Fibroblast of skin of right biceps (primary cell): Measurements from ENCODE around the gene PRDM10.

Experiments
- DNase-seq: peaks from one replicate; pipeline ENCODE4 v3.0.0-alpha.2; 2013

PRDM10 gene

DNA sequence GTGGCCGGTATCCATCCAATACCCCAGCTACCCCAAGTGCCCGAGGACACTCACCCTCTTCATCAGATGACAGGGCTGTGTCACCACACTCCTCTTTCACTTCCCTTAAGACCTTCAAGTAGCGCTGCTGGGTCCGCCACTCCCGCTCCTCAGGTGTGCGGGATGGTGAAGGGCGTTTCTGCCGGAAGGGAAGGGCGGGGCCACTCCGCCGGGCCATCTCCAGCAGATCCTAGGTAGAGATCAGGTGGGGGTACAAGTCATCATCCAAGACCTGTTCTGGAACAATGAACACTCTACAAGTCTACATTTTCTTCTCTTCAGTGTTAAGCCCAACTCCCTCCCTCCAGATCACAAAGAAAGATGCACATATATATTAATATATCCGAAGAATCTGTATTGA lies 117.3 kb downstream of the PRDM10 start:
- no peak for DNase-seq

DNA sequence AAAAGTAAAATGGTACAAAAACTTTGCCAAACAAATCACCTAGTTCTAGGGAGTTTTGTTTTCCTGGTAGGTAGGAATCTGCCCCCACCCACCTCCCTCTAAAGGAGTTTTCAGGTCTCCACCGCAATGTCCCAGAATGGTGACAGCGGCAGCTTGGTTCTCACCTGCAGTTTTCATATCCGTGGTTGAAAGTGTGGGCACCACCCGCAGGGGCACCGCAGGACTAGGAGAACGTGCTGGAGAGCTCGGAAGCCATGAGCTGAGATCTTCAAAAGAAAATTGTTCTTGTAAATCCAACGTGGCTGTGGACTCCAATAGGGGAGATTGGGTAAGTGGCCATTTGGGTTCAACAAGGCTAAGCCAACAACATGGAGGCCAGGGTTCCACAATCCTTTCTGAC lies 118.1 kb downstream of the PRDM10 start:
- no peak for DNase-seq

DNA sequence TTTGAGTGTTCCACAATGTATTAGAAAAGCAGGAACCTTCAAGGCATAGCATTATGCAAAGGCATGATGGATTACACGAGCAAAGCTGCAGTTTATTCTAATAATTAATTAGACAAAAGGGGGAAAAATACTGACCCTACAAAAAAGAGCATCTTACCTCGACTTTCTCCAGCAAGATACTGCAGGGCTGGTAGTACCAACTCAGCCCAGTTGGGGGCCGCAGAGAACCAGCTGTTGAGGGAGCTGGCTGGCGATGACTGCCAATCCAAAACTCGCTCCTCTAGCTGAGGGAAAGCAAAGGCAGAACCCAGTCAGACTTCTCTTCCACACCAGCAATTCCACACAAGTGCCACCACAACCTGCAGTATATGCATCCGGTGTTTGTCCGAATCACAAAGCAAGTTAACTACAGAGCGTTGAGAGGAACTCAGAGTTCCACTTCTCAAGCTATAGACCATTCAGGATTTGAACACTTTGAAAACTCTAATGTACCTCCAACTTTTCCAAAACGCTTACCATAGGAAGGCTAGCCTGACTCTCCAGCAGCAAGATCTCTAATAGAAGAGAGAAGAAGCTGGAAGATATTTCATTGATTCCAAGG lies 121.0 kb downstream of the PRDM10 start:
- DNase-seq = peak; percentile 24

GRCh38 chr11:129880311-129880710 lies 122.3 kb downstream of the PRDM10 start:
- no peak for DNase-seq

GRCh38 chr11:129871914-129872313 lies 130.7 kb downstream of the PRDM10 start:
- DNase-seq = no peak

GRCh38 chr11:129868626-129869025 lies 134.0 kb downstream of the PRDM10 start:
- peak; percentile 28 for DNase-seq

DNA sequence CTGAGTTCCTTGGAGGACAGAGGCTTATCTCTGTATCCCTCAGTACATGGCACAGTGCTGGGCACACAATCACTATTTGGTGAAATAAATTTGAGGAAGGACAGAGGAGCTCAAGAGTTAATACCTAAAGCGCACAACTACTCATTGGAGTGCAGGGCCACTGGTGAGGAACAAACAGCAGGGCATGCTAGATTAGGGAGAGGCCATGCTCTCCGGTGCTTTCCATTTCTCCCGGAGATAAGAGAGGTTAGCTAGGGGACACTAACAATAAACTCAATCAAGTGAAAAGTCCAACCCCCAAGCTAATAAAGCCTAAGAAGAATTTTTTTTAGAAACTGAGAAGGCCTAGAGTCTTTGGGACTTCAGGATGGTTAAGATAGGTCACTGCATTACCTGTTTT lies 136.3 kb downstream of the PRDM10 start:
- no peak for DNase-seq

DNA sequence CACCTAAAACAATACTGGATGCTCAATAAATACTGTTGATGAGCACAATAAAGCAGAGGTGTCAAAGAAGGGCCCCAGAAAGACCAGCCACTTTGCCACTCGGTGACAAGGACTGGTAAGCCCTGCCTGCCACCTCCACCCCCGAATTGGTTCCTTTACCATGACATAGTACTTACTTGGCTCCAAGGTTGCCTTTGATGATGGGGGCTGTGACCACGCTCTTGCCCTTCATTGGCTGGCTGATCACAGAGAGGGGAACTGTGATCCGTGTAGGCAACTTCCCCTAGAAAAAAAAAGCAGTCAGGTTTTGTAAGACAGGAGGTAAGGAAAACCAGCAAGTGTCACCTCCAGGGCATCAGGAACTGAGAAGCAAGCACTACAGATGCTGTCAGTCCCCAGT lies 136.9 kb downstream of the PRDM10 start:
- no peak for DNase-seq

DNA sequence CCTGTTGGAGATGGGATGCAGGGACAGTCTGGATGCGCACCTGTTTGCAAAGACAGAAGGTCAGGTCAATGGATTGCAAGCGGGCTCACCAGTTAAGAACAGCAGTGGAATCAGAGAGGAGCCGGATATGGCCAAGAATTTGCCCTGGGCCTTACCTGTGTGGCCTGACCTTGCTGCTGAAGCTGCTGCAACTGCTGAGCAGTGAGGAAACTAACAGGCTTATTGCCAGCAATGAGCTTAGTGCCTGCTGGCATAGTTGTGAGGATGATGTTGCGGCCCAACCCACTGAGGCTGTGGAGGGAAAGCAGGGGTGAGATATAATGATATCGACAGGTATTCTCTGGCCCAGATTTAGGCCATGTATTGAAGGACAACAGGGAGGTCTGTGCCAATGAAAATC lies 137.8 kb downstream of the PRDM10 start:
- no peak for DNase-seq

GRCh38 chr11:129861702-129862522 lies 140.7 kb downstream of the PRDM10 start:
- peak; percentile 96 for DNase-seq

DNA sequence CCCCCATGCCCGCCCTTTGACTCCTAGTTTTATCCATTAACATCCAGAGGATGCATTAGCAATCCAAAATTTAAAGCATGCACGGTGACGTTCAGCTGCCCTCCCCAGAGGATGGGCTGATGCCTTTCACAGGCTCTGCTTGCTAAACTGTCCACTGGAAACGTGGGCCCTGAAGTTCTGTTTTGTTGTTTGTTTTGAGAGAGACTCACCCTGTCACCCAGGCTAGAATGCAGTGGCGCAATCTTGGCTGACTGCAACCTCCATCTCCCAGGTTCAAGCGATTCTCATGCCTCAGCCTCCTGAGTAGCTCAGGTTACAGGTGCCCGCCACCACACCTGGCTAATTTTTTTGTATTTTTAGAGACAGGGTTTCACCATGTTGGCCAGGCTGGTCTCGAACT lies 146.6 kb downstream of the PRDM10 start:
- no peak for DNase-seq

- no peak for DNase-seq
Observed at GRCh38 chr11:129855086-129855485, 147.5 kb downstream of the PRDM10 start.

- no peak for DNase-seq
Observed at GRCh38 chr11:129854232-129854805, 148.3 kb downstream of the PRDM10 start.

- no peak for DNase-seq
Observed at GRCh38 chr11:129853518-129854231, 149.0 kb downstream of the PRDM10 start.

DNA sequence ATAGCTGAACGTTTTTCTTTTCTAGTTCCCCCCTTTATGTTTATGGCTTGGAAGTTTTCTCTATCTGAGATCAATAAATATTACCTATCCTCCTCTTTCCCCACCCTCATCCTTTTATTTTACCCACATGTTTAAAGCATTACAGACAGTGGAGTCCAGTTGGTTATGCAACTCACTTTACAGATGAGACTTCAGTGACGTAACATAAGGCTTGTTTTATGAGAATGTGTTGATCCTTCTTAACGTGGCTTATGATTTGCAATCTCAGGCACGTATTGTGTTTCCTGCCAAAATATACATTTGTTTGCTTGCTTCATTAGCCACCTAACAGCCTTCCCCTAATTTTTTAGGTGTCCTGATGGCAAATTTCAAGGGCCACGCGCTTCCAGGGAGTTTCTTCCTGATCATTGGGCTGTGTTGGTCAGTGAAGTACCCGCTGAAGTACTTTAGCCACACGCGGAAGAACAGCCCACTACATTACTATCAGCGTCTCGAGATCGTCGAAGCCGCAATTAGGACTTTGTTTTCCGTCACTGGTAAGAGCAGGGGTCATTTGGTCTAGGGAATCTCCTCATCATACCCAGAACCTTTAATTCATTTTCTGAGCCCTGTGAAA lies 150.4 kb downstream of the PRDM10 start:
- no peak for DNase-seq
